HG02885 (cell line): ENCODE measurements around the gene NHERF1.

Experiments used
- ATAC-seq: cut with Tn5 transposase; IDR thresholded peaks from one replicate; pipeline ENCODE4 v1.9.1; 2021; ENCODE audit warnings: mild to moderate bottlenecking; ENCODE audit not compliant: unreplicated experiment, poor library complexity

Gene NHERF1

DNA sequence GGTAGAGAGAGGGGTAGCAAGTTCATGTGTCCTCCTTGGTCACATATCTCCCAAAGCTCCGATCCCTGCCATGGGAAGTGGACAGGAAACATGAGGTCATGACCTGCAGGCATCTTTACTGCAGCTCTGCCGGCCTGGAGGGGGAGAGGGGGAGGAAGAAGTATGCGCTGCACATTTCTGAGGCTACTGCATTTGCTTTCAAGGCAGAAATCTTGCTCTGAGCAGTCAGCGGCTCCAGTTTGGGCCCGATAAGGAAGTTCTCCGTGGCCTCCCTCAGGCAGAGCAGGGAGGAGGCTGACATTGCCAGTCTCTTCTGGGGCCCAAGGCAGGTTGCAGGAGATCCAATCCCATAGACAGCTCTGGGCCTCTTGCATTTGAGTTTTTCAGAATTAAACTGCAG is 1.5 kb upstream of the NHERF1 start:
- no peak for ATAC-seq

DNA sequence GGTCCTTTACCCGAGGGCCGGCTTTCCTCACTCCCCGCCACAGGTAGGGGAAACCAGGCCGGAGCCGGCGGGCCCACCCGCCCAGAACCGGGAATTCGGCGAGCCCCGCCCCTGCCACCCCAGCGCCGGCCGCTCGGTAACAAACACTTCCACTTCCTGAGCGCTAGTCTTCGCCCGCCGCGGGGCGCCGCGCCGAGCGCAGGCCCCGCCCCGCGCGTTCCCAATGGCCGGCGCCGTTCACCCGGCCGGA is 224 bp upstream of the NHERF1 start:
- no peak for ATAC-seq

DNA sequence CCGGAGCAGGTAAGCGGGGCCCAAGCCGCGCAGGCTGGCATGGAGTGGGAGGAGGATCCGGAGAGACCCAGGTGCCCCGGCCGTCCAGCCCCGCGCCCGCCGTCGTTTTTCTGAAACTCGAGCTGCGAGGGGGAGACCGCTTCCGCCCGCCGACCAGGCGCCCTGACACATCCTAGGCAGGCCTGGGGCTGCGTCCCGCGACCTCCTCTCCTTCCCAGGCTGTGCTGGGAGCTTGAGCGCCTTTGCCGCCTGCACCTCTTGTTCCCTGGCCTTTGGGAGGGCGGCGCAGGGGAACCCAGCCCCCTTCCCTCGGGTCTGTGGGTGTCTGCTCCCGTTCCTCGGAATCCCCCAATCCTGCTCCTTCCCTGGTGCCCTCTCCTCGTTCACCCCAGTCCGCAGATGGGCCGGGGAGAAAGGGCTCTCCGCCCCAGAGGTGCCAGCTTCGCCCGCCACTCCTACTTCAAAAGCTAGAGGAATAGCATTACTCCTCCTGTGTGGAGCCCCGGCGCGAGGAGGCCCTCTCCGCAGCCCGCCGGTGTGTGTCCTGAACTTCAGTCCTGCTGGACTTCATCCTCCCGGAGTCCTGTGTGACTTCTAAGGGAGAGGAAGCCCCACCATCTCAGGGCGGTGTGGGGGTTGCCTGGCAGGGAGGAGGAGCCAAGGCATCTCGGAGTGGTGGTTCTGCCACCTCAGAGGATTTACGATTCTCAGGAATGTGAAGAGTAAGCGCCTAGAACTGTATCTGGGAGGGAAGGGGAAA is 1.0 kb downstream of the NHERF1 start:
- ATAC-seq = peak; percentile 4

GRCh38 chr17:74750039-74750326 is 1.6 kb downstream of the NHERF1 start:
- ATAC-seq = no peak

GRCh38 chr17:74750327-74751069 is 2.1 kb downstream of the NHERF1 start:
- no peak for ATAC-seq

DNA sequence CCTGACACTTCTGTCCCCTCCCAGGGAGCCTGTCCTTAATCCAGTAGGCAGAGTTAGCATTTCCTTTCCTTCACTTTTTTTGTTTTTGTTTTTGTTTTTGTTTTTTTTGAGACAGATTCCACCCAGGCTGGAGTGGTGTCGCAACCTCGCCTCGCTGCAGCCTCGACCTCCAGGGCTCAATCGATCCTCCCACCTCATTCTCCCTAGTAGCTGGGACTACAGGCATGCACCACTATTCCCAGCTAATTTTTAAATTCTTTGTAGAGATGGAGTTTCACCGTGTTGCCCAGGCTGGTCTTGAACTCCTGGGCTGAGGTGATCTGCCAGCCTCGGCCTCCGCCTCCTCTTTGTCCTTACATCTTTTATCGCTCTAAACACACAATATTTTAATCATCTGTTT is 4.0 kb downstream of the NHERF1 start:
- no peak for ATAC-seq

DNA sequence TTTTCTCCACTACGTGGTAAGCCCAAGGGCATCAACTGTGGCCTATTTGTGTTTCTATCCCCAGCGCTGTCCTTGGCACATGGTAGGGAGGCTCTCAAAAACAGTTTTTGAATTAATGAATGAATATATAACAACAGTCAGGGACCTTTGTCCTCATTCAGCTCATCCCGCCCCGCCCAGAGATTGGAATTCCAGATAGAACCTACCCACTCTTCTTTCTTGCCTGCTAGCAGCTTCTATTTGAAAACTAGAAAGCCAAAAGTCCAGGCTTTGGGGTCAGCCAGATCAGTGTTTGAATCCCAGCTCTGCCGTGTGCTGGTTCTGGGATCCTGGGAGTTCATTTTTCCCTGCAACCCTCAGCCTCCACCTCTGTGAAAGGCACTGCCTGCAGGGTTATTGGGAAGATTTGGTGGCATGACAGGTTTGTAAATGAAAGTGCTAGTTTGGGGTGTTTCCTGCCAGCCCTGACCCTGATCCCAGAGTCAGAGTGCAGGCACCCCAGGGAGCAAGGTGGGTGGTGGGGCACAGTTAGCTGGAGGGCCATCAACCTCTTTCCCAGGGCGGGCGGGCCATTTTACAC is 4.5 kb downstream of the NHERF1 start:
- ATAC-seq = no peak

- no peak for ATAC-seq
These were observed 6.4 kb downstream of the NHERF1 start for GRCh38 chr17:74754832-74755231.

DNA sequence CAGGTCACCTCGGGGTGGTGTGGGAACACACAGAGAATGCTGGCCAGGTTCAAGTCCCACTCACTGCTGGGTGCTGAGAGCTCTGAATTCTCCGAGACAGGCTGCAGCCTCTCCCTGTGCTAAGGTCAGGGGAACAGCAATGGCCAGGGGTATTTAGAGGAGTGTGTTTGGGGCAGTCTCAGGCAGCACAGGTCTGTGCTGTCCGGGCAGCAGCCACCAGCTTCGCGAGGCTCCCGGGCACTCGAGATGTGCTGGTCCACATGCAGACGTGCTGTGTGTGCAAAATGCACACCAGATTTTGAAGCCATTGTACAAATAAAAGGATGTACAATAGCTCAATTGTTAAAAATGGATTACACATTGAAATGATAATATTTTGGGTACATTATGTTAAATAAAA is 7.1 kb downstream of the NHERF1 start:
- no peak for ATAC-seq

DNA sequence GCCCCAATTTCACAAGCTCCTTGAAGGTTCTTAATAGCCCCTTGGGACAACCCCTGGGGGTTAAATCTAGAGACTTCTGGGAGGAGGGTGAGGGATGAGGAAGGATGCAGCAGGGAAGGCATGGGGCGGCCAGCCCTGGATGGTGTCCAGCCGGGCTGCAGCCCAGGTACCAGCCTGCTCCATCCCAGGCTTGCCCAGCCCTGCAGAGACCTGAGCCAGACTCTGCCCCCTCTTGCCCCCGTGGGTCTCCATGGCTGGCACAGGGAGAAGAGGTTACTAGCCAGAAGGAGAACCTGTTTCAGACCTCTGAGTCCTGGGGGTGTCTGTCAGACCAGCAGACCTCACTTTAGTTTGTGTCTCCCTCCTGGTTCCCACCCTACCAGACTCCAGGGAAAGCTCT is 8.5 kb downstream of the NHERF1 start:
- no peak for ATAC-seq

GRCh38 chr17:74757502-74757901 is 9.1 kb downstream of the NHERF1 start:
- ATAC-seq = no peak

DNA sequence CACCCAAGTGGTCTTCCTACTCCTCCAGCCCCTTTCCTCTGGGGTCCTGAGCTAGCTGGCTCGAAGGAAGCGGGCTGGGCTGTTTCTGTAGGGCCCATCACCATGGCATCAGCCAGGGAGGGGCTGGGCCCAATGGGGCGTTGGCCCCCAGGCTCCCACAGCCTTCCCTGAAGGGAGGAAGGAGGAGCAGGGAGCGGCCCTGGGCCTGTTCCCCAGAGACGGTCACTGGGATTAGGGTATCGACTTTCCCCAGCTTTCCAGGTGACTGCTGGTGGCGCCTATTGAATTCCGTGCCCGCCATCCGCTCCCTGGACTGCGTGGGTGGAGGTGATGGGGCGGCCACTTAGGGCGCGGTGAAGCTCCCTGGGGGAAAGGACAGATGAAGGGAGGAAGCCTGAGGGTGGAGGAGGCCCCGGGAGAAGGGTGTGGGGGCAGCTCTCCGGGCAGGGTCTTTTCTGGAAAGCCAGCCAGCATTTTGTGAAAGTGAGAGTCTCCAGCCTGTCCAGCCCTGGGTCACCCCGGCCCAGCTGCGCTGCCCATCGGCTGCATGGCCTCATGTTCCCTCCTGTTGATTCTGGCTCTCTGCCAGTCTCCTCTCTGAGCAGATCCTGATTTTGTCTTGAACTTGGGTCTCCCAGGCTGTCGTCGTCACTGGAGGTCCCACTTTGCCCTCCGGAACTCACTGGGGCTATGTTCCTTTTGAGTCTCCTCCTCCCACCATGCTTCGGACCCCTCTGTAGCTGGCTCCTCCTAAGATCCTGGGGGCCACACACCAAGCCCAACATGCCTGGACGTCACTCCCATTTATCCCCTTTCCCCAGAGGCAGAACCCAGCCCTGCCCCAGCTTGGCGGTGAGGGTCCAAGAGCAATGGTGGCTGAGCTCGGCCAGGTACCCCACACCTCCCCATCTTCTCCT is 9.8 kb downstream of the NHERF1 start:
- no peak for ATAC-seq

- no peak for ATAC-seq
These were observed 10.4 kb downstream of the NHERF1 start for GRCh38 chr17:74758848-74759168.

- ATAC-seq = peak; percentile 46
These were observed 10.9 kb downstream of the NHERF1 start for GRCh38 chr17:74759243-74759801.

DNA sequence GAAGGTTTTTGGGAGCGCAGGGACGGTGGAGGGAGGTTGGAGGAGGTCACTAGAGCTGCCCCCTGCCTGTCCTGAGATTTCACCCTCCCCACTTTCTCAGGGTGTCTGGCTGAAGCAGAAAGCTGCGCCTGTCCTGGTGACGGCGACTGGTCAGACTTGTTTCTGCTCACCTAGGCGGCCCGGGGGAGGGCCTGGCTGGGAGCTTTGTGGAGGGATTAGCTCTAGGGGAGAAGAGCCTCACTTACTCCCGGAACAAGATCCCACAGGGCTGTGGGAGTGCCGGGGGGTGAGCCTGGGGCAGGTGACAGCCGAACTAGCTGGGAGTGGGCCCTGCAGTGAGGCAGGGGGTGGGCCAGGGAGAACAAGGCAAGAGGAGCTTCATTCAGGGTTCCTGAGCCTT is 11.5 kb downstream of the NHERF1 start:
- ATAC-seq = no peak

GRCh38 chr17:74760404-74761105 is 12.1 kb downstream of the NHERF1 start:
- no peak for ATAC-seq

- ATAC-seq = no peak
These were observed 13.0 kb downstream of the NHERF1 start for GRCh38 chr17:74761419-74761818.

DNA sequence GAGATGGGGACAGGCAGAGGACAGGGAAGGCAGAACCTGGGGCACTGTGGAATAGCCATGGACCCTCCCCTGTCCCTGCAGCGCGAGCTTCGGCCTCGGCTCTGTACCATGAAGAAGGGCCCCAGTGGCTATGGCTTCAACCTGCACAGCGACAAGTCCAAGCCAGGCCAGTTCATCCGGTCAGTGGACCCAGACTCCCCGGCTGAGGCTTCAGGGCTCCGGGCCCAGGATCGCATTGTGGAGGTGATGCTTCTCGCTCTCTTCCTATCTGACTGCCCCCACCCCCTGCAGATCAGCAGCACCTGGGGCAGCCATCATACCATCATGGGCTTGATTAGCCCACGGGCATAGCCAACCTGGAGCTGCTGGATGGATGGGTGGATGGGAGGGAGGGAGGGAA is 13.5 kb downstream of the NHERF1 start:
- ATAC-seq = no peak

- no peak for ATAC-seq
These were observed 15.3 kb downstream of the NHERF1 start for GRCh38 chr17:74763565-74764387.
